Mucosa of stomach (tissue), 1 donor: Measurements from ENCODE around the gene CEP164.

Experiments used
- H3K27me3 ChIP-seq: one replicate; pipeline ENCODE4 v1.7.0; 2013; ENCODE audit warnings: mild to moderate bottlenecking, low read length; ENCODE audit not compliant: control insufficient read depth, insufficient read depth
- H3K36me3 ChIP-seq: one replicate; pipeline ENCODE4 v1.7.0; 2013; ENCODE audit warnings: low read length; ENCODE audit not compliant: control insufficient read depth, insufficient read depth
- H3K4me1 ChIP-seq: one replicate; pipeline ENCODE4 v1.7.0; 2013; ENCODE audit warnings: mild to moderate bottlenecking, low read length; ENCODE audit not compliant: control insufficient read depth, insufficient read depth
- H3K4me3 ChIP-seq: one replicate; pipeline ENCODE4 v1.7.0; 2013; ENCODE audit warnings: low read length
- H3K9ac ChIP-seq: one replicate; pipeline ENCODE4 v1.7.0; 2013; ENCODE audit warnings: mild to moderate bottlenecking, low read length, moderate library complexity
- H3K9me3 ChIP-seq: one replicate; pipeline ENCODE4 v1.7.0; 2013; ENCODE audit warnings: mild to moderate bottlenecking, low read length, moderate library complexity; ENCODE audit not compliant: control insufficient read depth
- donor health status: Pancreatic carcinoma.

CEP164 gene

GRCh38 chr11:117420143-117420485, 92.5 kb downstream of the CEP164 start:
- Histone ChIP-seq H3K9me3 (no peaks in the 10 kb centered on the region), H3K4me1 (no peaks in the 10 kb centered on the region), H3K9ac (no peak overlapping the region), H3K36me3 (no peaks in the 10 kb centered on the region), H3K27me3 (no peaks in the 10 kb centered on the region), H3K4me3 (no peak overlapping the region)

GRCh38 chr11:117420598-117420997, 92.9 kb downstream of the CEP164 start:
- no peaks in the 10 kb centered on the region for H3K36me3 ChIP-seq
- no peak overlapping the region for H3K4me3 ChIP-seq
- H3K4me1 ChIP-seq = no peaks in the 10 kb centered on the region
- H3K27me3 ChIP-seq = no peaks in the 10 kb centered on the region
- no peaks in the 10 kb centered on the region for H3K9me3 ChIP-seq
- no peak overlapping the region for H3K9ac ChIP-seq

GRCh38 chr11:117421041-117421440, 93.4 kb downstream of the CEP164 start:
- Histone ChIP-seq H3K36me3 (no peaks in the 10 kb centered on the region), H3K4me1 (no peaks in the 10 kb centered on the region), H3K27me3 (no peaks in the 10 kb centered on the region), H3K4me3 (no peak overlapping the region), H3K9me3 (no peaks in the 10 kb centered on the region), H3K9ac (no peak overlapping the region)

GRCh38 chr11:117421476-117421875, 93.8 kb downstream of the CEP164 start:
- Histone ChIP-seq H3K36me3 (no peaks in the 10 kb centered on the region), H3K4me1 (no peaks in the 10 kb centered on the region), H3K4me3 (no peak overlapping the region), H3K9me3 (no peaks in the 10 kb centered on the region), H3K9ac (no peak overlapping the region), H3K27me3 (no peaks in the 10 kb centered on the region)

GRCh38 chr11:117423046-117423575, 95.5 kb downstream of the CEP164 start:
- Histone ChIP-seq H3K9me3 (no peaks in the 10 kb centered on the region), H3K4me3 (no peak overlapping the region), H3K36me3 (no peaks in the 10 kb centered on the region), H3K4me1 (no peaks in the 10 kb centered on the region), H3K27me3 (no peaks in the 10 kb centered on the region), H3K9ac (no peak overlapping the region)

- H3K9me3 ChIP-seq = no peaks in the 10 kb centered on the region
- H3K27me3 ChIP-seq = no peaks in the 10 kb centered on the region
- no peak overlapping the region for H3K4me3 ChIP-seq
- H3K9ac ChIP-seq = no peak overlapping the region
- no peaks in the 10 kb centered on the region for H3K36me3 ChIP-seq
- H3K4me1 ChIP-seq = no peaks in the 10 kb centered on the region
Measured at GRCh38 chr11:117424781-117425180, 97.1 kb downstream of the CEP164 start.

GRCh38 chr11:117425679-117426296, 98.1 kb downstream of the CEP164 start:
- Histone ChIP-seq H3K36me3 (no peaks in the 10 kb centered on the region), H3K4me1 (no peaks in the 10 kb centered on the region), H3K9ac (no peak overlapping the region), H3K4me3 (no peak overlapping the region), H3K27me3 (no peaks in the 10 kb centered on the region), H3K9me3 (no peaks in the 10 kb centered on the region)

GRCh38 chr11:117426297-117426685, 98.6 kb downstream of the CEP164 start:
- H3K9me3 ChIP-seq = no peaks in the 10 kb centered on the region
- H3K36me3 ChIP-seq = no peaks in the 10 kb centered on the region
- no peak overlapping the region for H3K4me3 ChIP-seq
- H3K27me3 ChIP-seq = no peaks in the 10 kb centered on the region
- H3K9ac ChIP-seq = no peak overlapping the region
- no peaks in the 10 kb centered on the region for H3K4me1 ChIP-seq

GRCh38 chr11:117426941-117427340, 99.3 kb downstream of the CEP164 start:
- no peak overlapping the region for H3K9ac ChIP-seq
- no peaks in the 10 kb centered on the region for H3K9me3 ChIP-seq
- H3K4me3 ChIP-seq = no peak overlapping the region
- no peaks in the 10 kb centered on the region for H3K4me1 ChIP-seq
- no peaks in the 10 kb centered on the region for H3K27me3 ChIP-seq
- H3K36me3 ChIP-seq = no peaks in the 10 kb centered on the region

GRCh38 chr11:117427356-117427874, 99.8 kb downstream of the CEP164 start:
- no peaks in the 10 kb centered on the region for H3K9me3 ChIP-seq
- no peak overlapping the region for H3K9ac ChIP-seq
- no peaks in the 10 kb centered on the region for H3K36me3 ChIP-seq
- H3K4me3 ChIP-seq = no peak overlapping the region
- no peaks in the 10 kb centered on the region for H3K27me3 ChIP-seq
- H3K4me1 ChIP-seq = no peaks in the 10 kb centered on the region

GRCh38 chr11:117428186-117428855, 100.7 kb downstream of the CEP164 start:
- H3K36me3 ChIP-seq = no peaks in the 10 kb centered on the region
- H3K4me1 ChIP-seq = no peaks in the 10 kb centered on the region
- H3K9me3 ChIP-seq = no peaks in the 10 kb centered on the region
- H3K9ac ChIP-seq = no peak overlapping the region
- no peaks in the 10 kb centered on the region for H3K27me3 ChIP-seq
- no peak overlapping the region for H3K4me3 ChIP-seq

GRCh38 chr11:117428856-117429229, 101.2 kb downstream of the CEP164 start:
- Histone ChIP-seq H3K36me3 (no peaks in the 10 kb centered on the region), H3K4me1 (no peaks in the 10 kb centered on the region), H3K4me3 (no peak overlapping the region), H3K9me3 (no peaks in the 10 kb centered on the region), H3K27me3 (no peaks in the 10 kb centered on the region), H3K9ac (no peak overlapping the region)
